Esophagus muscularis mucosa (tissue), 3 donors: ENCODE measurements around the gene CAMK2G.

Experiments used
- POLR2A ChIP-seq: fragments of 450-650 bp; IDR thresholded peaks from one replicate; pipeline ENCODE4 v1.6.1; 2017; ENCODE audit warnings: antibody characterized with exemption, moderate library complexity, mild to moderate bottlenecking, low read depth
- POLR2AphosphoS5 ChIP-seq, 2 donors: sonication (generic); formaldehyde crosslinking; IDR thresholded peaks; one replicate each; pipeline ENCODE4 v1.6.1; 2017; ENCODE audit warnings: antibody characterized with exemption in 2 of 2
- TF ChIP-seq, protein P1 (sequence below), 3 experiments: fragments of 200-600 bp in 2 of 3; fragments of 450-650 bp in 1 of 3; sonication (generic) in 2 of 3; IDR thresholded peaks; one replicate each; pipeline ENCODE4 v1.5.1; 2017 to 2019; ENCODE audit warnings: antibody characterized with exemption in 3 of 3, mild to moderate bottlenecking in 2 of 3, moderate library complexity in 1 of 3

DNA sequence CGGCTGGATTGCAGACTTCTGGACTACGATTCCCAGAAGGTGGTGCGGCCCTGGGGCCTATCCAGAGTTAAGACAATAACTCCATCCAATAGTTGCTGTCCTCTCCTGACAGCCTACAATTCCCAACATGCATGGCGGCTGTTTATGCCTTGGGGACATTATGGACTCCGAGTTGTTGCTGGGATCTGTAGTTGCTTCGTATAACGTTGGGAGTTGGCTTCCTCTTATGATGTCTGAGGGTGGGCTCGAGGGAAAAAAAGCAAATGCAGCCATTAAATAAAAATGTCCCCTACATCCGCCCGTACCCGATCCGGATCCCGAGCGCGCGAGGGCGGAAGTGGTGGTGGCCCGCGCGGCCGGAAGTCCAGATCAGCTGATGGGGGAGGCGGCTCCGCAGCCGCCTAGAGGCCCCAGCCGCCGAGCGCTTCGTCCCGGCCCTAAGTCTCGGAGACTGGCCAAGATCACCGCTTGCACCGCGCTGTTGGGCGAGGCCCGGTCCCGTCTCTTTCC is 89.1 kb downstream of the CAMK2G start, which contains the start of gene ZSWIM8:
- TF ChIP-seq, protein P1, sequence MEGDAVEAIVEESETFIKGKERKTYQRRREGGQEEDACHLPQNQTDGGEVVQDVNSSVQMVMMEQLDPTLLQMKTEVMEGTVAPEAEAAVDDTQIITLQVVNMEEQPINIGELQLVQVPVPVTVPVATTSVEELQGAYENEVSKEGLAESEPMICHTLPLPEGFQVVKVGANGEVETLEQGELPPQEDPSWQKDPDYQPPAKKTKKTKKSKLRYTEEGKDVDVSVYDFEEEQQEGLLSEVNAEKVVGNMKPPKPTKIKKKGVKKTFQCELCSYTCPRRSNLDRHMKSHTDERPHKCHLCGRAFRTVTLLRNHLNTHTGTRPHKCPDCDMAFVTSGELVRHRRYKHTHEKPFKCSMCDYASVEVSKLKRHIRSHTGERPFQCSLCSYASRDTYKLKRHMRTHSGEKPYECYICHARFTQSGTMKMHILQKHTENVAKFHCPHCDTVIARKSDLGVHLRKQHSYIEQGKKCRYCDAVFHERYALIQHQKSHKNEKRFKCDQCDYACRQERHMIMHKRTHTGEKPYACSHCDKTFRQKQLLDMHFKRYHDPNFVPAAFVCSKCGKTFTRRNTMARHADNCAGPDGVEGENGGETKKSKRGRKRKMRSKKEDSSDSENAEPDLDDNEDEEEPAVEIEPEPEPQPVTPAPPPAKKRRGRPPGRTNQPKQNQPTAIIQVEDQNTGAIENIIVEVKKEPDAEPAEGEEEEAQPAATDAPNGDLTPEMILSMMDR (IDR thresholded peaks at IDR 0.05): peak in 1 of 3 experiments; percentile 15
- TF ChIP-seq POLR2A (peak; percentile 72), POLR2AphosphoS5 (IDR thresholded peaks at IDR 0.05) (peak; percentile 87 to 91)
